Cardiac muscle cell (in vitro differentiated cells and primary cell): Measurements from ENCODE around the gene CSF1. TPM values are rescaled to one million over a fixed set of nuclear protein-coding genes. Genes with fewer than 3 reads are reported as not detected.

Source experiments
- DNase-seq, 2 donors: peaks; one replicate each; pipeline versions ENCODE4 v3.0.0 to v3.0.0-alpha.2; 2010 to 2017; ENCODE audit warnings: low read depth in 1 of 2, low spot score in 1 of 2
- H3K27ac ChIP-seq: fragments of 200-600 bp; sonication (generic); 2 replicates; pipeline ENCODE4 v1.5.1; 2016
- H3K27me3 ChIP-seq: fragments of 200-600 bp; sonication (generic); 2 replicates; pipeline ENCODE4 v1.6.0; 2016; ENCODE audit warnings: control low read depth
- H3K36me3 ChIP-seq: fragments of 200-600 bp; sonication (generic); 2 replicates; pipeline ENCODE4 v1.5.1; 2016; ENCODE audit warnings: control low read depth
- H3K4me1 ChIP-seq: fragments of 200-600 bp; sonication (generic); 2 replicates; pipeline ENCODE4 v1.8.1; 2017; ENCODE audit warnings: low read depth, mild to moderate bottlenecking, mixed run types
- H3K4me3 ChIP-seq: fragments of 200-600 bp; sonication (generic); 2 replicates; pipeline ENCODE4 v1.5.1; 2016; ENCODE audit warnings: mild to moderate bottlenecking
- H3K9me3 ChIP-seq: fragments of 200-600 bp; sonication (generic); 2 replicates; pipeline ENCODE4 v1.5.1; 2017; ENCODE audit warnings: low read depth, mild to moderate bottlenecking, control low read depth
- CTCF ChIP-seq: IDR thresholded peaks from 2 replicates; pipeline ENCODE4 v1.5.1; 2012; ENCODE audit warnings: low read depth, mild to moderate bottlenecking, low read length
- polyA plus RNA-seq: library from polyadenylated mRNA; unstranded; fragments of >200 nt; fragmentation: Nextera tagmentation; extraction: Ambion mirVana; gene quantifications from 2 replicates; pipeline ENCODE4 v1.2.1, GENCODE V29; 2016
- total RNA-seq: library from RNA; depleted of rRNA; stranded (reverse); fragments of >200 nt; gene quantifications from 2 replicates; pipeline ENCODE4 v1.2.3, GENCODE V29; 2016

The CSF1 gene
- total and polyA plus RNA-seq, 2 experiments from 2014 or later, result 4.9 to 5.7 TPM

GRCh38 chr1:109880971-109881894, 29.4 kb upstream of the CSF1 start:
- H3K9me3 ChIP-seq, result no peaks in the 10 kb centered on the region
- TF ChIP-seq CTCF, result no peak
- DNase-seq, result no peak
- no peak overlapping the region for H3K27ac ChIP-seq
- H3K4me3 ChIP-seq, result no peak overlapping the region
- no peaks in the 10 kb centered on the region for H3K36me3 ChIP-seq
- H3K4me1 ChIP-seq, result peaks cover 13% of the 10 kb centered on the region
- peaks cover 3% of the 10 kb centered on the region for H3K27me3 ChIP-seq

GRCh38 chr1:109881906-109882287, 28.8 kb upstream of the CSF1 start:
- no peak overlapping the region for H3K27ac ChIP-seq
- DNase-seq, result no peak
- no peak for TF ChIP-seq CTCF

GRCh38 chr1:109882288-109883245, 28.1 kb upstream of the CSF1 start:
- Histone ChIP-seq H3K4me1 (peaks cover 8% of the 10 kb centered on the region), H3K9me3 (no peaks in the 10 kb centered on the region), H3K36me3 (no peaks in the 10 kb centered on the region), H3K27ac (no peak overlapping the region), H3K27me3 (peaks cover 3% of the 10 kb centered on the region), H3K4me3 (no peak overlapping the region)
- TF ChIP-seq CTCF, result no peak
- no peak for DNase-seq

More at GRCh38 chr1:109881906-109882287, 28.8 kb upstream of the CSF1 start:
- no peaks in the 10 kb centered on the region for H3K36me3 ChIP-seq
- H3K27me3 ChIP-seq, result peaks cover 3% of the 10 kb centered on the region
- peaks cover 13% of the 10 kb centered on the region for H3K4me1 ChIP-seq
- no peaks in the 10 kb centered on the region for H3K9me3 ChIP-seq
- no peak overlapping the region for H3K4me3 ChIP-seq

- no peaks in the 10 kb centered on the region for H3K9me3 ChIP-seq
- H3K27ac ChIP-seq, result no peak overlapping the region
- no peak overlapping the region for H3K4me3 ChIP-seq
- no peaks in the 10 kb centered on the region for H3K36me3 ChIP-seq
- TF ChIP-seq CTCF, result no peak
- H3K4me1 ChIP-seq, result peaks cover 8% of the 10 kb centered on the region
- H3K27me3 ChIP-seq, result peaks cover 3% of the 10 kb centered on the region
- no peak for DNase-seq
Measured at GRCh38 chr1:109883248-109883955, 27.2 kb upstream of the CSF1 start.
